Measurements from ENCODE around the gene F2RL1.

DNA sequence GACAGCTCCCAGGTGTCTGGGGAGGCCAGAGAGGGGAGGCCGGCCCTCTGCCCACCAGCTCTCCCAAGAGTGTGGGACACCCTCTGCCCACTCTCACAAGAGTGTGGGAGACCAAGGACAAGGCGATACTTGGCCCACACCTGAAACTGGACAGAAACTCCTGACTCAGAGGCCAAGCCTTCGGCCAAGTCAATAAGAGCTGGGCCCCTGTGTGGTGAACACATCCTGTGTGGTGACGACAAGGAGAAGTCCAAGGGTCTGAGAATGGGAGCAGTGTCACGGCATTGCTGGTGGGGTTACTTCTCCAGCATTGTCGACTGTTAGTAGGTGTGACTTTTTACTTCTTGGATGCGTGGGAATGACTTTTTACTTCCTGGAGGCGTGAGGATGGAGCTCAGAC lies 14.6 kb upstream of the F2RL1 start:
- TF ChIP-seq EZH2 (IDR thresholded peaks at IDR 0.05; ENCODE audit: borderline replicate concordance, insufficient read depth, low read depth, low read length, poor library complexity, severe bottlenecking) = no peak
- no peak for TF ChIP-seq CTCF (IDR thresholded peaks at IDR 0.05)
